GM12892 (cell line): ENCODE measurements around the gene ABHD10.

Experiments used
- DNase-seq: peaks from one replicate; pipeline ENCODE4 v3.0.0; 2011; ENCODE audit not compliant: insufficient read length
- FAIRE-seq: peaks from 2 replicates; lab custom pipeline; 2011; peaks lifted over from hg19 to GRCh38; lab: Jason Lieb, UNC
- POLR2A ChIP-seq: IDR thresholded peaks from 2 replicates; pipeline ENCODE4 v1.6.1; 2011; ENCODE audit warnings: low read depth, low read length, control low read depth
- POLR2AphosphoS5 ChIP-seq: IDR thresholded peaks from 2 replicates; pipeline ENCODE4 v1.6.1; 2011; ENCODE audit warnings: low read depth, low read length, control low read depth
- TAF1 ChIP-seq: IDR thresholded peaks from 2 replicates; pipeline ENCODE4 v1.6.1; 2011; ENCODE audit warnings: low read depth, mild to moderate bottlenecking, control low read depth, low read length, borderline replicate concordance

The ABHD10 gene

GRCh38 chr3:112003321-112004080 is 24.7 kb downstream of the ABHD10 start:
- DNase-seq (no peak), FAIRE-seq (no peak)
- TF ChIP-seq POLR2AphosphoS5 (no peak), POLR2A (no peak), TAF1 (no peak)

GRCh38 chr3:112004187-112004586 is 25.4 kb downstream of the ABHD10 start:
- FAIRE-seq (no peak), DNase-seq (no peak)
- TF ChIP-seq TAF1 (no peak), POLR2A (no peak), POLR2AphosphoS5 (no peak)

DNA sequence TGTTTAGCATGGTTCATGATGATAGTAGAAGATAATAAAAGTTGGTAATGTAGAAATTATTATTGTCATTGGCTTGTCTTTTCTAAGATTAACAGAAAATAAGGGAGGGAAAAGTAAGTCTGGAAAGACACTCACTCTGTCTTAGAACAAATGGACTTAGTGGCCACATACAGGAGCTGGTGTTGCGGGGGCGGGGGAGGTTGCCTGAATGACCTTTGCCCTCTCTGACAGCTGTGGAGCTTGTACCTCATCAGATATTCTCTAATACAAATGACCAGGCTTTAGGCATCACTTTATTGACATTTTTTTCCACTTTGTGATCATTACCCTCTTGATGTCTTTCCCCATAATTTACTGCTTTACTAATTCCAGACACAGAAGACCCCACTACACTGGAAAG is 25.8 kb downstream of the ABHD10 start:
- FAIRE-seq (no peak), DNase-seq (no peak)
- TF ChIP-seq POLR2A (no peak), TAF1 (no peak)

- no peak for TF ChIP-seq TAF1
- TF ChIP-seq POLR2AphosphoS5, result no peak
- TF ChIP-seq POLR2A, result no peak
- FAIRE-seq (no peak), DNase-seq (no peak)
Measured at GRCh38 chr3:112005091-112005672, 26.4 kb downstream of the ABHD10 start.

- DNase-seq, result no peak
- TF ChIP-seq TAF1 (no peak), POLR2AphosphoS5 (no peak), POLR2A (no peak)
- FAIRE-seq, result no peak
Measured at GRCh38 chr3:112007633-112008032, 28.8 kb downstream of the ABHD10 start.

GRCh38 chr3:112009670-112010069 is 30.8 kb downstream of the ABHD10 start:
- no peak for FAIRE-seq
- no peak for TF ChIP-seq POLR2AphosphoS5
- no peak for DNase-seq

- TF ChIP-seq POLR2A (no peak), TAF1 (no peak), POLR2AphosphoS5 (no peak)
- DNase-seq (no peak), FAIRE-seq (no peak)
Measured at GRCh38 chr3:112010636-112011035, 31.8 kb downstream of the ABHD10 start.

DNA sequence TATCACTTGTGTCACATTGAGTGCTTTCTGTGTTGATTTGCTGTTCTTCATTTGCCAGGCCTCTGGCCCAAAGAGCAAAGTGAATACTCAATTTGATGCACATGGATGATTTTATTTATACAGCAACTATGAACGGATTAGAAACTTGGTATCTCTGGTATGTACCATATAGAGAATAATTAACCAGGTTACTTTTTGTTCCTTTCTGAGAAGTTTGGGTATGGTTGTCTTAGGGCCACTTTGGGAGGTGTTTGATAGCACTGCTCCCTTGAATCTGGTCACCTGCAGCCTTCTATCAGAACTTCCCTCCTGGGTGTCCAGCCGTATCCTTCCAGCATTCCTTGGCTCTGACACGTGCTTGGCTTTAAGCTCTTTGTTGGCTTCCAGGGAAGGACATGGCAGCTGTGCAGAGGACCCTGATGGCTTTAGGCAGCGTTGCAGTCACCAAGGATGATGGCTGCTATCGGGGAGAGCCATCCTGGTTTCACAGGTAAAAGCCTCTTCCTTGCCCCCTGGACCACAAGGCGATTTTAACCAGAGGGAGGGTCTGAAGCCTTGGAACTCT is 32.6 kb downstream of the ABHD10 start:
- FAIRE-seq (no peak), DNase-seq (no peak)
- TF ChIP-seq POLR2AphosphoS5 (no peak), POLR2A (no peak), TAF1 (no peak)

- no peak for DNase-seq
- TF ChIP-seq TAF1 (no peak), POLR2AphosphoS5 (no peak), POLR2A (no peak)
- FAIRE-seq, result no peak
Measured at GRCh38 chr3:112012205-112012992, 33.6 kb downstream of the ABHD10 start.

DNA sequence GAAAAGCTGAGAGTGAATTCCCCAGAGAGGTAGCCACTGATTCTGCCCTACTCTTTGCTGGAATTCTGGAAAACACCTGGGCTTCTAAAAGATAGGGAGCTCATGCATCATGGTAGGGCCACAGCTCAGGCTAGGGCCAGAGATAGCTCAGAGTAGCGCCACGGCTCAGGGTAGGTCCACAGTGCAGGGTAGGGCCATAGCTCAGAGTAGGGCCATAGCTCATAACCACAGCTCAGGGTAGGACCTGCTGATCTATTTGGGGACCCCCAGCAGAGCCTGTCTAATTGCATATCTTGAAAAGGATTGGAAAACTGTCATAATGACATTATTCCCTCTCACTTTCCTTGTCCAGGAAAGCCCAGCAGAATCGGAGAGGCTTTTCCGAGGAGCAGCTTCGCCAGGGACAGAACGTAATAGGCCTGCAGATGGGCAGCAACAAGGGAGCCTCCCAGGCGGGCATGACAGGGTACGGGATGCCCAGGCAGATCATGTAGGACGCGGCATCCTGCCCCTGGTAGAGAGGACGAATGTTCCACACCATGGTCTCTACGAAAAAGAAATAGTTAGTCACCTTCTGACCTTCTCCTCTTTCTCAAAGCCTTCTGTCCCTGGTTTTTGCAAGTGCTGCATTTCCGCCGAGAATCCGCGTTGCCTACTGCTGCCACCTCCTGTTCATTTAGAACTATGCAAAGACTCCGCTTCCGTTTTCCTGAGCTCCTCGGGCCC is 34.4 kb downstream of the ABHD10 start:
- FAIRE-seq (peak; percentile 91), DNase-seq (no peak)
- TF ChIP-seq POLR2AphosphoS5, result no peak

DNA sequence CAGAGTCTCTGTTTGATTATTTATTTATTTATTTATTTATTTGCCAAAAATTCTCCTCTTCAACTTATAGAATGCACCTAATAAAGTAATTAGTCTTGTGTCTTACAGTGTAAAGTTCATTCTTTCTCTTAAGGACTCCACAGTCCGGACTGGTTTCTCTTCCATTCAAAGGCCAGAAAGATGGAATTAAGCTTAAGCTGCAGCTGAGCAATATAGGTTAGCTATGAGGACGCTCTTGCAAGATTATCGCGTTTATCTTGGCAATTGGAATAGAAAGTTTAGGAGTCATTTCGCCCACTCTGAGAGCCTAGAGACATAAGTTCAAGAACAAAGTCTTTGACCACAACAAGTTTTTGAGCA is 34.9 kb downstream of the ABHD10 start:
- FAIRE-seq (no peak), DNase-seq (no peak)
- TF ChIP-seq TAF1 (no peak), POLR2A (no peak), POLR2AphosphoS5 (no peak)
